ENCODE measurements around the gene HSPB6. TPM values are rescaled to one million over a fixed set of nuclear protein-coding genes. Genes with fewer than 3 reads are reported as not detected.

The HSPB6 gene
- total RNA-seq, 1 experiment from 2014 or later = 0.71 TPM

- H3K27ac Mint-ChIP-seq (ENCODE audit: unreplicated experiment) = no peak overlapping the region
- H3K36me3 Mint-ChIP-seq (ENCODE audit: insufficient read depth, unreplicated experiment) = no peaks in the 10 kb centered on the region
- intact Hi-C loops (cut with micrococcal nuclease; ENCODE audit: unreplicated experiment) = no loop called here
- no peak overlapping the region for H3K4me3 Mint-ChIP-seq (ENCODE audit: low read depth, unreplicated experiment)
- no peak for DNase-seq
- BruUV-seq (replicated peaks) = no TSS peak
- H3K4me1 Mint-ChIP-seq (ENCODE audit: low read depth, unreplicated experiment) = peaks cover 8% of the 10 kb centered on the region
- no peaks in the 10 kb centered on the region for H3K9me3 Mint-ChIP-seq (ENCODE audit: low read depth, unreplicated experiment)
- CTCF ChIA-PET = no interaction called here
- TF ChIP-seq, protein P1, sequence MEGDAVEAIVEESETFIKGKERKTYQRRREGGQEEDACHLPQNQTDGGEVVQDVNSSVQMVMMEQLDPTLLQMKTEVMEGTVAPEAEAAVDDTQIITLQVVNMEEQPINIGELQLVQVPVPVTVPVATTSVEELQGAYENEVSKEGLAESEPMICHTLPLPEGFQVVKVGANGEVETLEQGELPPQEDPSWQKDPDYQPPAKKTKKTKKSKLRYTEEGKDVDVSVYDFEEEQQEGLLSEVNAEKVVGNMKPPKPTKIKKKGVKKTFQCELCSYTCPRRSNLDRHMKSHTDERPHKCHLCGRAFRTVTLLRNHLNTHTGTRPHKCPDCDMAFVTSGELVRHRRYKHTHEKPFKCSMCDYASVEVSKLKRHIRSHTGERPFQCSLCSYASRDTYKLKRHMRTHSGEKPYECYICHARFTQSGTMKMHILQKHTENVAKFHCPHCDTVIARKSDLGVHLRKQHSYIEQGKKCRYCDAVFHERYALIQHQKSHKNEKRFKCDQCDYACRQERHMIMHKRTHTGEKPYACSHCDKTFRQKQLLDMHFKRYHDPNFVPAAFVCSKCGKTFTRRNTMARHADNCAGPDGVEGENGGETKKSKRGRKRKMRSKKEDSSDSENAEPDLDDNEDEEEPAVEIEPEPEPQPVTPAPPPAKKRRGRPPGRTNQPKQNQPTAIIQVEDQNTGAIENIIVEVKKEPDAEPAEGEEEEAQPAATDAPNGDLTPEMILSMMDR (IDR thresholded peaks at IDR 0.05; ENCODE audit: unreplicated experiment) = no peak
- no peaks in the 10 kb centered on the region for H3K27me3 Mint-ChIP-seq (ENCODE audit: unreplicated experiment)
These were observed 25.8 kb upstream of the HSPB6 start for GRCh38 chr19:35782589-35782988.

- peaks cover 8% of the 10 kb centered on the region for H3K4me1 Mint-ChIP-seq (ENCODE audit: low read depth, unreplicated experiment)
- intact Hi-C loops (cut with micrococcal nuclease; ENCODE audit: unreplicated experiment) = no loop called here
- no peak overlapping the region for H3K27ac Mint-ChIP-seq (ENCODE audit: unreplicated experiment)
- TF ChIP-seq, protein P1 (IDR thresholded peaks at IDR 0.05; ENCODE audit: unreplicated experiment) = no peak
- no peaks in the 10 kb centered on the region for H3K36me3 Mint-ChIP-seq (ENCODE audit: insufficient read depth, unreplicated experiment)
- no TSS peak for BruUV-seq (replicated peaks)
- H3K9me3 Mint-ChIP-seq (ENCODE audit: low read depth, unreplicated experiment) = no peaks in the 10 kb centered on the region
- H3K27me3 Mint-ChIP-seq (ENCODE audit: unreplicated experiment) = no peaks in the 10 kb centered on the region
- CTCF ChIA-PET = no interaction called here
- DNase-seq = no peak
- no peak overlapping the region for H3K4me3 Mint-ChIP-seq (ENCODE audit: low read depth, unreplicated experiment)
These were observed 24.8 kb upstream of the HSPB6 start for GRCh38 chr19:35781650-35782049.

DNA sequence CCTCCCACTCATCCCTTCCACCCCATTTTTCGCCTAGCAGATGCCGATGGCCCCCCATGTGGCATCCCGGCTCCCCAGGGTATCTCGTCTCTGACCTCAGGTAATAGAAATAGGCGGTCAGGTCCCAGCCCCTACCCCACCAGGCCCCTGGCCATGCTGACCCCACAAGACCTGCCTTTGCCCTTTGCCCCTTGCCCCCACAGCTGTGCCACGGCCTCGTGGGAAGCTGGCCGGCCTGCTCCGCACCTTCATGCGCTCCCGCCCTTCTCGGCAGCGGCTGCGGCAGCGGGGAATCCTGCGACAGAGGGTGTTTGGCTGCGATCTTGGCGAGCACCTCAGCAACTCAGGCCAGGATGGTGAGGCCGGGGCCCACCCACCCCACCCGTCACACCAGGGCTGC lies 23.9 kb upstream of the HSPB6 start:
- CTCF ChIA-PET = no interaction called here

DNA sequence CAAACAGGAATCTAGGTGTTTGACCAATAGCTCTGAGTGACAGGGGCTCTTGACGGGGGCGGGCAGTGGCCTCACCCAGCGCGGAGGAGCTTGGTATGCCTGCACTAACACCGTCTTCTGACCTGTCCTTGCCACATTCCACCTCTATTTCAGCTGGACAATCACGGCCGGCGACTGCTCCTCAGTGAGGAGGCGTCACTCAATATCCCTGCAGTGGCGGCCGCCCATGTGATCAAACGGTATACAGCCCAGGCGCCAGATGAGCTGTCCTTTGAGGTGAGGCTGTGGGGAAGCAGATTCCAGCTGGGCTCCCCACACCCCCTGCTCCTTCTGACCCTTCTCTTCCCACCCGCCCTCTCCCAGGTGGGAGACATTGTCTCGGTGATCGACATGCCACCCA lies 23.2 kb upstream of the HSPB6 start:
- peaks cover 10% of the 10 kb centered on the region for H3K4me1 Mint-ChIP-seq (ENCODE audit: low read depth, unreplicated experiment)
- H3K36me3 Mint-ChIP-seq (ENCODE audit: insufficient read depth, unreplicated experiment) = peaks cover 4% of the 10 kb centered on the region
- CTCF ChIA-PET = no interaction called here
- no TSS peak for BruUV-seq (replicated peaks)
- H3K27ac Mint-ChIP-seq (ENCODE audit: unreplicated experiment) = no peak overlapping the region
- intact Hi-C loops (cut with micrococcal nuclease; ENCODE audit: unreplicated experiment) = no loop called here
- TF ChIP-seq, protein P1 (IDR thresholded peaks at IDR 0.05; ENCODE audit: unreplicated experiment) = no peak
- H3K27me3 Mint-ChIP-seq (ENCODE audit: unreplicated experiment) = no peaks in the 10 kb centered on the region
- H3K9me3 Mint-ChIP-seq (ENCODE audit: low read depth, unreplicated experiment) = no peaks in the 10 kb centered on the region
- DNase-seq = no peak
- no peak overlapping the region for H3K4me3 Mint-ChIP-seq (ENCODE audit: low read depth, unreplicated experiment)

More for the DNA sequence above, 23.9 kb upstream of the HSPB6 start:
- BruUV-seq (replicated peaks) = no TSS peak
- Mint-ChIP-seq H3K4me1 (ENCODE audit: low read depth, unreplicated experiment) (peaks cover 8% of the 10 kb centered on the region), H3K9me3 (ENCODE audit: low read depth, unreplicated experiment) (no peaks in the 10 kb centered on the region), H3K4me3 (ENCODE audit: low read depth, unreplicated experiment) (no peak overlapping the region), H3K27ac (ENCODE audit: unreplicated experiment) (no peak overlapping the region), H3K27me3 (ENCODE audit: unreplicated experiment) (no peaks in the 10 kb centered on the region), H3K36me3 (ENCODE audit: insufficient read depth, unreplicated experiment) (no peaks in the 10 kb centered on the region)
- DNase-seq = no peak
- intact Hi-C loops (cut with micrococcal nuclease; ENCODE audit: unreplicated experiment) = no loop called here
- TF ChIP-seq, protein P1 (IDR thresholded peaks at IDR 0.05; ENCODE audit: unreplicated experiment) = no peak
